RKO (cell line): ENCODE measurements around the gene ROMO1.
"Not testable (repeated sequence)": the region's sequence is repeated elsewhere in the genome, so short reads cannot be mapped to it uniquely, and the experiment has no call there.

Experiments used
- DNase-seq: peaks from one replicate; pipeline ENCODE4 v3.0.0-alpha.2; 2016; ENCODE audit warnings: low spot score

The ROMO1 gene

DNA sequence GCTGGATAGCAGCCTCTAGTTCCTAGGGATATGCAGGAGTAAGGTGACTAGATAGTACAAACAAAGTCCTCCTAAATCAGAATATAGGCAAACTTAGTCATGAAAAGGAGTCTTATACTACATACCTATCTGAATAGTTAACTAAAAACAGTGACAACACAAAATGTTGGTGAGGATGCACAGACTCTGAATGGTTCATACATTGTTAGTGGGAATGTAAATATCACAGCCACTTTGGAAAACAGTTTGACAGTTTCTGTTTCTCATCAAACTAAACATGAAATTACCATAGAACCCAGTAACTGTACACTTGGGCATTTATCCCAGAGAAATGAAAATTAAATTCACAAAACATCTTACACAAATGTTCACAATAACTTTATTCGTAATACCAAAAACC is 17.2 kb upstream of the ROMO1 start:
- DNase-seq, result no peak

GRCh38 chr20:35685368-35685767 is 13.8 kb upstream of the ROMO1 start:
- DNase-seq, result not testable (repeated sequence)

DNA sequence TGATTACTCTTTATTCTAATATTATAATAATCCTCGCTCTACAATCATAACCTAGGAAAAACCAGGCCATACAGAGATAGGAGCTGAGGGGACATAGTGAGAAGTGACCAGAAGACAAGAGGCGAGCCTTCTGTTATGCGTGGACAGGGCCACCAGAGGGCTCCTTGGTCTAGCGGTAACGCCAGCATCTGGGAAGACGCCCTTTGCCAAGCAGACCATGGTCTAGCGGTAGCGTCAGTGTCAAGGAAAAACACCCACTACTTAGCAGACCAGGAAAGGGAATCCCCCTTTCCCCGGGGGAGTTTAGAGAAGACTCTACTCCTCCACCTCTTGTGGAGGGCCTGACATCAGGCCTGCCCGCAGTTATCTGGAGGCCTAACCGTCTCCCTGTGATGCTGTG is 12.3 kb upstream of the ROMO1 start:
- DNase-seq, result not testable (repeated sequence)

- DNase-seq, result no peak
Observed at GRCh38 chr20:35690265-35690664, 8.9 kb upstream of the ROMO1 start.

DNA sequence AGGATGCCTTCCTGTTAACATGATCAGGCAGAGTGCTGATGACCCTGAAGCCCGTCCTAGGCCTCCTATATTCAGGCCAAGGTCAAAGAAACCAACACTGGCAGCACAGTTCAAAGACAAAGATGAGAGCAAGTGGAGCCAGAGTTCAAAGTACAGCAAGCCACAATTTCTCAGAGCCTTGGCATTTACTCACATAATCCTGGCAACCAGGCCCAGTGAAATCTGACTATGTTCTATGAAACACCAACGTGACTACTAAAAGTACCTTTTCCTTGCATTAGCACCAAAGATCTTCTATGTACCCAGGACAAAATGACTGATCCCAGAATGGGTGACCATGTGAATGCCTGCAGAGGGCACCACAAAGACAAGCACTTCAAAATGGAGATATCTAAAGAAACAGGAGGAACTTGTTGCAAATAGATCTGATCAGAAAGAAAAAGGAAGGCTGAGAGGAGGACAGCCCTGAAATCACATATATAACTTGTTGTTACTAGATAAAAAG is 3.9 kb upstream of the ROMO1 start:
- no peak for DNase-seq

- DNase-seq, result no peak
Observed at GRCh38 chr20:35695978-35696377, 3.2 kb upstream of the ROMO1 start.

GRCh38 chr20:35697696-35698297 is 1.4 kb upstream of the ROMO1 start:
- DNase-seq, result no peak

DNA sequence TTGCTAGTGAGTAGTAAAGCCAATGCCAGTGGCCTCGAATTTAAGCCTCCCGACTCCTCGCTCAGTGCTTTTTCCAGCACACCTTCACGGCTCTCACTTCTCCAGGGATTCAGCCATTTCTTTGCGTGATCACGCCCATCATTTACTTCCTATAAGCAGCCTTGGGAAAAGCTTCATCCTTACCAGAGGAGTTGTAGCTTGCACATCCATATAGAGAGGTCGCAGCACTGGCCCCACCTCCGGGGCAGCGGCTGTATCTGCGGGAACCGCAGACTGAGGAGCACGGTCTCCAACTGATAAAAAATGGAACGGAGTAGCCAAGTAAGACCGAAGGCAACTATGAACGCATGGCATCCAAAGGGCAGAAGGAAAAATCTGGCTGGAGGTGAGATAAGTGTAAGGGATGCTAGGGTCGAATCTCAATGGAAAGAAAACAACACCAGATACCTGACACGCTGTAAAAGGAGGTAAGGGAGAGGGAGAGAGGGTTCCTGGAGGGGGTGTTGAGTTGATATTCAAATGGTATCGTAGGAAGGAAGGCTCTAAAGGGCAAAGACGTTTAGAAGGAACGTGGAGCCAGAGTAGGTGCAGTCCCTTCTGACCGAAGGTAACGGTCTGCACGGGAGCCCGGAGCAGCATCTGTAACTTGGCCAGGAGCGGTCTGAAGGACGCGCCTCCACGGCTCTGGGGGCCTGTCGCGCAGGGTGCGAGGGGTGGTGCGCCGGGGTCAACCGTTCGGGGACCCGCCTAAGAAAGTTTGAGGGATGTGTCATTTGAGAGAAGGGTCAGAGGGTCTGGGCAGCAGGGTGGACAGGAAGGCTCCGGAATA is 693 bp upstream of the ROMO1 start:
- DNase-seq, result peak; percentile 46

GRCh38 chr20:35699957-35700624 is 886 bp downstream of the ROMO1 start:
- DNase-seq, result peak; percentile 36

- peak; percentile 46 for DNase-seq
Observed at GRCh38 chr20:35700625-35701148, 1.5 kb downstream of the ROMO1 start.

GRCh38 chr20:35702051-35702823 is 3.0 kb downstream of the ROMO1 start:
- DNase-seq, result peak; percentile 65

DNA sequence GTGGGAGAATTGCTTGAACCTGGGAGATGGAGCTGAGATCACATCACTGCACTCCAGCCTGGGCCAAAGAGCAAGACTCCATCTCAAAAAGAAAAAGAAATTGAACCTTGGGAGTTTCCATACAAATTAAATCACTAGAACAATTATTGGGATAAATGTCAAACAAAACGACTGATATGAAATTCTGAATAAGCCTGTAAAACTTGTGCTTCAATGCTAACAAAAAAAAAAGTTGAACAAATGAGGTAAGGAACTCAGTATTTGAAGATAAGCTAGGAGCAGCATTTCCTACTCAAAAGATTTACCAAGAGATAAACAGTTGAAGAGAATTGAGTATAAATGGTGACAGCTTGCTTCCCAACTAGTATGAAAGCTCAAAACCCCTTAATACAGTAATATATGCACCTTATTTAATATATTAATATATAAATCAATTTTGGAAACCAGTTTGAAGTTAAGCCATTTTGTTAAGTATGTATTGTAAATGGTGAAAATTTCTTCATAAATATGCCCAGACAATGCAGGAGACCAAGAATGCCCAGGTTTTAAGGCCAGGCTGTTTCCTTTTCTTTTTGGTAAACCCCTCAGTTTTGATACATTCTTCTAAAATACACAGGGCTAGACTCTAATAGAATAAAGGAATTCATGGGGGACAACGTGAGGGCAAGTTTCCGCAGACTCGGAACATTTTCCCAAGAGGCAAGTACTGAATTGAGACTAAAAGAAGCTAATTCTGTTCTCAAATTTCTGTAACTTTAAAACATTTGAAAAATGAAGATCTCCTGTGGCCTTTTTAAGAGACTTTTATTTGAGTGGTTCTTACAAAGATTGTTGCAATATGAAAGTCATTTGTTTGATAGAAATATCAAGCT is 3.9 kb downstream of the ROMO1 start:
- DNase-seq, result no peak

DNA sequence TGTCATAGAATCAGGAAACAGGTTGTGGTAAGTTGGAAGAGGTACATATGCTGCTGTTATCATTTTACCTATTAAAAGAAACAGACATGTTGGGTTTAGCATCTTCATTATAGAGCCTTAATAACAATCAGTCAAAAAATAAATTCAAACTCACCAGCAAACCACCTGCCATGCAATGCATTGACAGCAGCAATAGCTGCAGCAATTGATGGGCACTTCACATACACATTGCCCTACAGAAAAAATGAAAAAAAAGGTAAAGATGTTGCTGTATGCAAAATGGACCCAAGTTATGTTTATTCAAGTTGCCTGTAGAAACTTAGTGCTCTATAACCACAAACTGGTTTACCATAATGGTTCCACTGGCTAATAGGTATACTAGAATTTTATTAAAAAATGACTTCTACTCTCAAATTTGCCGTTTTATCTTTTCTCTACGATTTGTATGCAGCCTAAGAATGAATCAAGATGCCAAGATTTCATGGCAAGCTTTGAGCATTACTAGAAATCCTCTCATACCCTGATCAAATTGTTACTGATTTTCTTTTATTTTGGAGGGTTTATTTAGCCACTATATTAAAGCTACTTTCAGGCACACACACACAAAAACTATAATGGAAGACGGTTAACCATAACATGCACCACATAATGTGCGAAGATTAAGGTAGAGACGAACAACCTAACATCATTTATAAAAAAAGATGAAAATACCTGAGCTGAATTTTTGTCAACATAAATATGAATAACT is 5.5 kb downstream of the ROMO1 start:
- DNase-seq, result no peak

- not testable (repeated sequence) for DNase-seq
Observed at GRCh38 chr20:35705894-35706293, 6.7 kb downstream of the ROMO1 start.

GRCh38 chr20:35706591-35707529 is 7.7 kb downstream of the ROMO1 start:
- DNase-seq, result not testable (repeated sequence)

DNA sequence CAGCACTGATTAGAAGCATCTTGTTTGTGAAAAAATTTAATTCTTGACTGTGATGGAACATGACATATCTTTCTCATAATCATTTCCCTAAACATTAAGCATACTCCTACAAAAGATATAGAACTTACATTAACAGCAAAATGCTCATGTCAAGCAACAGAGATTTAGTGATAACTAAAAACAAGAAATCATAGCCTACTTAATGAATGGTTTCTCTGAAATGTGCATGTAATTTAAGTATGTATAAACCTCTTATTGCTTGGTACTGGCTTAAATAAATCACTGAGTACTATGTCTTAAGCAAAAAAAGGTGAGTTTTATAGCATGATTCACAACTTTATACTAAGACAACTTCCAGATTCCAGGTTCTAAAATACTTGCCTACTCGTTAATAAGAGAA is 9.3 kb downstream of the ROMO1 start:
- DNase-seq, result no peak

GRCh38 chr20:35709259-35709658 is 10.1 kb downstream of the ROMO1 start:
- no peak for DNase-seq

DNA sequence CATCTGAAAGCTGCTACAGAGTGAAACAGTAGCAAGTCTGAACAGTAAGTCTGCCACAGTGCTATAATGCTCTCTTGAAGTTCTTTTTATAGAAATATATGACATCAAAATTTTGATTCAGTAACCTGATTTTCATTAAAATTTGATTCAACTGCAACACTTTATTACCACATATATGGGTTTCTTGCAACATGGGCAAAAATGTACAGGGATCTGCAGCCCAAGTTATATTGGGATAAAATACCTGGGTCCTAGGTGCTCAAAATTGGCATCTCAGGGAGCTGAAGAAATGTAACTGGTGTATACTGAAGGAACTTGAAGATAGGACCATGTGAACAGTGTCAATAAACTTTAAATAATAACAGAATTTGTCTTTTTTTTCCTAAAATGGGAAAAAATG is 10.8 kb downstream of the ROMO1 start:
- DNase-seq, result no peak
